ENCODE measurements around the gene DEPP1.

GRCh38 chr10:44994752-44995530 lies 16.3 kb upstream of the DEPP1 start:
- TF ChIP-seq POLR2A (IDR thresholded peaks at IDR 0.05; ENCODE audit: borderline replicate concordance, extremely low read depth, insufficient read depth, insufficient read length): no peak
- TF ChIP-seq CTCF (IDR thresholded peaks at IDR 0.05 in 2 of 3, conservative IDR thresholded peaks at IDR 0.05 in 1 of 3; ENCODE audit: borderline replicate concordance in 1 of 3, insufficient read depth in 1 of 3, low read depth in 2 of 3, low read length in 2 of 3): no peak
- TF ChIP-seq POLR2AphosphoS5 (IDR thresholded peaks at IDR 0.05; ENCODE audit: low read depth, low read length): no peak
- no peak for TF ChIP-seq EZH2phosphoT487 (IDR thresholded peaks at IDR 0.05; ENCODE audit: borderline replicate concordance)
